Retina (tissue), 1 donor: ENCODE data around the gene MBD3L3.
"Not testable (repeated sequence)": the region's sequence is repeated elsewhere in the genome, so short reads cannot be mapped to it uniquely, and the experiment has no call there.

Experiments
- DNase-seq: peaks from one replicate; pipeline ENCODE4 v3.0.0-alpha.2; 2016

The MBD3L3 gene

GRCh38 chr19:7063339-7063738 is 4.9 kb upstream of the MBD3L3 start:
- no peak for DNase-seq

- not testable (repeated sequence) for DNase-seq
These were observed 1.5 kb upstream of the MBD3L3 start for GRCh38 chr19:7059977-7060376.

- not testable (repeated sequence) for DNase-seq
These were observed 2.1 kb downstream of the MBD3L3 start for GRCh38 chr19:7056371-7056770.

GRCh38 chr19:7055679-7056078 is 2.8 kb downstream of the MBD3L3 start:
- not testable (repeated sequence) for DNase-seq

GRCh38 chr19:7054635-7055368 is 3.7 kb downstream of the MBD3L3 start:
- DNase-seq: not testable (repeated sequence)

- not testable (repeated sequence) for DNase-seq
These were observed 5.6 kb downstream of the MBD3L3 start for GRCh38 chr19:7052896-7053295.

- not testable (repeated sequence) for DNase-seq
These were observed 7.1 kb downstream of the MBD3L3 start for GRCh38 chr19:7051421-7051820.

GRCh38 chr19:7049021-7049420 is 9.5 kb downstream of the MBD3L3 start, which contains the start of gene MBD3L2:
TSS of gene MBD3L2 (plus strand) at chr19:7049321. CDS start at chr19:7049374, 53 bp downstream.
- DNase-seq: not testable (repeated sequence)

GRCh38 chr19:7041563-7041962 is 16.9 kb downstream of the MBD3L3 start:
- not testable (repeated sequence) for DNase-seq

- DNase-seq: not testable (repeated sequence)
These were observed 18.4 kb downstream of the MBD3L3 start, which contains the start of gene MBD3L4 for GRCh38 chr19:7040079-7040478. TSS of gene MBD3L4 (minus strand) at chr19:7040179. CDS start at chr19:7040144, 35 bp downstream.

GRCh38 chr19:7030278-7030677 is 28.2 kb downstream of the MBD3L3 start, which contains the start of gene MBD3L5:
TSS of gene MBD3L5 (plus strand) at chr19:7030578. CDS start at chr19:7030612, 34 bp downstream.
- DNase-seq: not testable (repeated sequence)

GRCh38 chr19:7028790-7029189 is 29.7 kb downstream of the MBD3L3 start:
- DNase-seq: not testable (repeated sequence)

GRCh38 chr19:7021331-7021730 is 37.1 kb downstream of the MBD3L3 start, which contains the start of gene MBD3L2B:
TSS of gene MBD3L2B (minus strand) at chr19:7021431. CDS start at chr19:7021397, 34 bp downstream.
- DNase-seq: not testable (repeated sequence)

GRCh38 chr19:7018828-7019227 is 39.6 kb downstream of the MBD3L3 start:
- no peak for DNase-seq

- DNase-seq: no peak
These were observed 44.8 kb downstream of the MBD3L3 start for GRCh38 chr19:7013678-7014077.

GRCh38 chr19:7010722-7011593 is 47.5 kb downstream of the MBD3L3 start:
- DNase-seq: no peak

- no peak for DNase-seq
These were observed 50.6 kb downstream of the MBD3L3 start for GRCh38 chr19:7007859-7008258.
